ENCODE data around the gene PPM1D.
"Not testable (repeated sequence)": the region's sequence is repeated elsewhere in the genome, so short reads cannot be mapped to it uniquely, and the experiment has no call there.

PPM1D gene

DNA sequence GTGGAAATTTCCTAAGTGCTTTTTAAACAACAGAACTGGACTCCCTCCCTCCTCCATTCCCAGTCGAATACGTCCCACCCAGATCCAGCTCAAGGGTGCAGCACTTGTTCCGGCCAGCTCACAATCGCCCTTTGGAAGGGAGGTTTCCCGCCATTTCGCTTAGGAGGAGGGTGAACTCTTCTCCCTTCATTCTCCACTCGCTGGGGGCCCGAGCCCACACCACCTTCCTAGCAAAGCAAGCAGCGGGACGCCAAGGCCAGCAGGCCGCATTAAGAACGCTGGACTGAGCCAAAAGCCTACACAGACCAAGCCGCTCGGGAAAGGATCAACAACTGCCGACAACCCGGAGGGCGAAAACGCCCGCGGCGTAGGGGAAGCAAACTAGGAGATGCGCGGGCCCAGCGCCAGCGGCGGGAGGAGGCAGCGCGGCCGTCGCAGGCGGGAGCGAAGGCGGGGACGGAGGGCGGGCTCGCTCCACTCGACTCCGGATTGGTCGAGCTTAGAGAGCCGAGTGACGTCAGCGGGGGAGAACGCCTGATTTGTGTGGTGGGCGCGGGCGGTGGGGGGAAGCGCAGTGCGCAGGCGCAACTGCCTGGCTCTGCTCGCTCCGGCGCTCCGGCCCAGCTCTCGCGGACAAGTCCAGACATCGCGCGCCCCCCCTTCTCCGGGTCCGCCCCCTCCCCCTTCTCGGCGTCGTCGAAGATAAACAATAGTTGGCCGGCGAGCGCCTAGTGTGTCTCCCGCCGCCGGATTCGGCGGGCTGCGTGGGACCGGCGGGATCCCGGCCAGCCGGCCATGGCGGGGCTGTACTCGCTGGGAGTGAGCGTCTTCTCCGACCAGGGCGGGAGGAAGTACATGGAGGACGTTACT is at the start of gene PPM1D:
PPM1D (plus strand) TSS at position 574 of the 870 bp plus-strand sequence; CDS start at position 796, 222 bp downstream.
- peak; percentile 99 for DNase-seq

DNA sequence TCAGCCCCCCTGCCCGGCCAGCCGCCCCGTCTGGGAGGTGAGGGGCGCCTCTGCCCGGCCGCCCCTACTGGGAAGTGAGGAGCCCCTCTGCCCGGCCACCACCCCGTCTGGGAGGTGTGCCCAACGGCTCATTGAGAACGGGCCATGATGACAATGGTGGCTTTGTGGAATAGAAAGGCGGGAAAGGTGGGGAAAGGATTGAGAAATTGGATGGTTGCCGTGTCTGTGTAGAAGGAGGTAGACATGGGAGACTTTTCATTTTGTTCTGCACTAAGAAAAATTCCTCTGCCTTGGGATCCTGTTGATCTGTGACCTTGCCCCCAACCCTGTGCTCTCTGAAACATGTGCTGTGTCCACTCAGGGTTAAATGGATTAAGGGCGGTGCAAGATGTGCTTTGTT is 47.7 kb upstream of the PPM1D start:
- not testable (repeated sequence) for DNase-seq

DNA sequence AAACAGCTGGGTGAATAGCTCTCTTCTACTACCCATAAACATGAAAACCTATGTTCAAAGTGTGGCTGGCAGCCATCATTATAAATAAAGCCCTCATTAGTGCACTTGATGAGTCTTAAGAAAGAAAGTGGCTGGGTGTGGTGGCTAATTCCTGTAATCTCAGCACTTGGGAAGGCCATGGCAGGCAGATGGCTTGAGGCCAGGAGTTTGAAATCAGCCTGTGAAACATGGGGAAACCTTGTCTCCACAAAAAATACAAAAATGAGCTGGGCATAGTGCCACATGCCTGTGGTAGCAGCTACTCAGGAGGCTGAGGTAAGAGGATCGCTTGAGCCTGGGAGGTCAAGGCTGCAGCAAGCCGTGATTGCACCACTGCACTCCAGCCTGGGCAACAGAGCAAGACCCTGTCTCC is 45.6 kb upstream of the PPM1D start:
- DNase-seq, result no peak

DNA sequence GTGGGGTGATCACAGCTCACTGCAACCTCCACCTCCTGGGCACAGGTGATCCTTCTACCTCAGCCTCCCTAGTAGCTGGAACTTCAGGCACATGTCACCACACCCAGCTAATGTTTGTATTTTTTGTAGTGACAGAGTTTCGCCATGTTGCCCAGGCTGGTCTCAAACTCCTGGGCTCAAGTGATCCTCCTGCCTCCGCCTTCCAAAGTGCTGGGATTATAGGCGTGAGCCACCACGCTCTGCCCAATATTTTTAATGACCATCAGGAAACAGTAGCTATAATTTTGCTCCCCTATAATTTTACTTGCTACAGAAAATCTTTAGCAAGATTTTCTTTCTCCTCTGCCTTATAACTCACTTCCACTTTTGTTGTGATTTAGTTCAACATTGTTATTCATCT is 44.2 kb upstream of the PPM1D start:
- DNase-seq, result no peak

DNA sequence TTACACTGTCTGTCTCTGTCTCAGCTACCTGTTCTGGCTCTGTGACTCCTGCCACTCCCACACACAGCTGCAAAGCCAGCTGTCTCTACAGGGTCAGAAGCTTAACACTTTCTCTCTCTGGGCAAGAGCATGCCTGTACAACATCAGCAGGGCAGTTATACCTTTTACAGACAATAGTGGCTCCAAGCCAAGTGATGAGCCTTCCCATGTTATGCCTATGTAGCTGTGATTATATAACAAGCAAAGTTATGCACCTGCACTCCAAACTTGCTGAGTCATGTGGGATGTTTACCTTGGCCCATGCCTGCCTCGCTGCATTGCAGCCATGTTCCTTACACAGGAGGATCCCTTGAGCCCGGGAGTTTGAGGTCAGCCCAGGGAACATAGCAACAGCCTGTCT is 42.2 kb upstream of the PPM1D start:
- DNase-seq, result no peak

DNA sequence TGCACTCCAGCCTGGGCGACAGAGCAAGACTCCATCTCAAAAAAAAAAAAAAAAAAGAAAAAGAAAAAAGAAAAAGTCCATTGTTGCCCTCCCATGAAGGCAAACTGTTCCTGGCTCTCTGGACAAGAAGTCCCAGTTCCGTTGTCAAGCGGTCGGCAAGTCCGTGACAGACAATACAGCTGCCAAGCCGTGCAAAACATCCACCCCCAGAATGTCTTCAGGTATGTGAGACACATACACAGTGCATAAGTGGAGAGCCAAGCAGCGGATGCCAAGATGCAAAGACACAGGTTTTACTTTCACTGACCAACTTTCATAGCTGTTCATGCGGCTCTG is 40.4 kb upstream of the PPM1D start:
- no peak for DNase-seq

DNA sequence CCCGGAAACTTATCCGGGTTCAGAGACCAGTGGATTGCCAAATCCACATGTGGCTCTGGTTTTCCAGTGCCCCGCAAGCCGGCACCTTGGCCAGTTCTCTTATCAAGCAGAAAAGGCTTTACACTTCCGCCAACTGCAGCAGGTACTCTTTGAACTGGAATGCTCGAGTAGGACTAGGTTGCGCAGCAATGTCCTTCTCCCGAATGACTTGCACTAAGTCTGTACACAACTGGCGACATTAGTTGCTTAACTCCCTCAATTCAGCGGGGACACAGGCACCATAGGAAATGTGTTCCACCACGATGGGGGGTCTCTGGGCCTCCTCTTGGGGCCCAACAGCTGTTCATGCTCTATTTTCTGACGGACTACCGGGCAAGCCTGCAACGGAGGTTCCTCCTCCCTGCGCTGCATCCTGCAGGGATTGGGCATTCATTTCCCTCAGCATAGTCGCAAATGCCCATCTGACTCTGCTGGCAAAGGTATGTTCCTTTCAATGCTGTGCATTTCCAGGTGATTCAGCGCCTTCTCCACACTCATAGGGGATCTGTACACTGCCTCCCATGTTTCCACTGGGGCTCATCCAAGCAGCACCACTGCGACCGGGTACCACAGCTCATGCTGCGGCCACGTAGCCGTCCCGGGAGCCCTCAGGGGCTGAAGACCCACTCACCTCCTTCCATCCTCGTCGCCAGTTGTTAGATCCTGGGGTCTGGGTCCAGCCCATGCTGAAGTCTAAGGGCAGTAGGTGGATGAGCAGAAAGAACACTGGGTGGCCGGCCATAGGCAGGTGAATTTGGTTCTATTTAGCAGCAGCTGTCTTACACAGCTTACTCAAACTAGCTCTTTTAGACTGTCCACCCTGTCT is 39.8 kb upstream of the PPM1D start:
- DNase-seq, result no peak

DNA sequence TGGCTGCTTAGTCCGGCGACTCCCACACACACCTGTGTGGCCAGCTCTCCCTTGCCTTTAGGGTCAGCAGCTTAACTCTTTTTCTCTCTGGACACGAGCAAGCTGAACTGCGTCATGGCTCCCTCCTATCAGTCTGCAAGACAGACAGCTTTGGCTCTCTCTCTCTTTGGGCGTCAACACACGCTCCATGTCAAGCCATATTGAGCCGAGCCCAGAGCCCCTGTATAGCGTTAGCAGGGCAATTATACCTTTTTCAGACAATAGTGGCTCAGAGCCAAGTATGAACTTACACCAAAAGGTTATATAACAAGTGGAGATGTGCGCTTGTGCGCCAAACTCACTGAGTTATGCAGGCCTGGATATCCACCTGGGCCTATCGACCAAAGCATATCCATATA is 39.1 kb upstream of the PPM1D start:
- no peak for DNase-seq

DNA sequence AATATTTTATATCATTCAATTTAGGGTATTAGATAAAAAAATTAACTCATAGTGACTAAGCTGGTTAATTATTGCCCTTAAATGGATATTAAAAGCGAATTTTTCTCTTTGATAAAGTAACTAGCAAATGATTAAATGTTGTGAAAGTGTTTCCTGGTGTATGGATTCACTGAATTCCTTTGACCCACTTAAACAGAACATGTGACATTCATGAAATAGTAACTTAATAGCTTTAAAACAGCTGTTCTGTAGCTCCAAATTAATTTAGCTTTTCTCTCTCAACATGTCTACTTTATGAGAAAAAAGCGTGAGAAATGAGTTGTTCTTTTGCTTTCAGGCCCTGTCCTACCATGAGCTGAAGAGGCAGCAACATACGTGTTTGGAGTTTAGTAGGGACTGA is 37.6 kb upstream of the PPM1D start:
- DNase-seq, result no peak

- DNase-seq, result no peak
Observed at GRCh38 chr17:60563743-60564142, 36.2 kb upstream of the PPM1D start.

- DNase-seq, result no peak
Observed at GRCh38 chr17:60565233-60565632, 34.8 kb upstream of the PPM1D start.

GRCh38 chr17:60573236-60574051 is 26.5 kb upstream of the PPM1D start:
- DNase-seq, result no peak

GRCh38 chr17:60577147-60577915 is 22.7 kb upstream of the PPM1D start:
- DNase-seq, result peak; percentile 47

DNA sequence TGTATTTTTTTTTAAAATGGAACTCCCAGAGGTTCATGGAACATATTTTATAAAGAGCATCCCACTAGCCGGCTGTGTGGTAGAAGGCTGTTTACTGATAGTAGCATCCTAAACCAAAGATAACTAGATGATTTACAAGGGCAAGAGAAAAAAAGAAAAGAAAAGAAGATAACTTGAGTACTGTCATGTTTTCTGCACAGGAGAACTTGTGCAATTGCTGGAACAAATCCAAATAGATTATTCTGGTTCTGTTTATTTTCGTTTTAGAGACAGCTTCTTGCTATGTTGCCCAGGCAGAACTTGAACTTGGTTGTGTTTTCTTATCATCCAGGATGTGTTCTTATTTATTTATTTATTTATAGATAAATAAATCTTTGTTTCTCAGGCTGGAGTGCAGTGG is 20.9 kb upstream of the PPM1D start:
- no peak for DNase-seq

DNA sequence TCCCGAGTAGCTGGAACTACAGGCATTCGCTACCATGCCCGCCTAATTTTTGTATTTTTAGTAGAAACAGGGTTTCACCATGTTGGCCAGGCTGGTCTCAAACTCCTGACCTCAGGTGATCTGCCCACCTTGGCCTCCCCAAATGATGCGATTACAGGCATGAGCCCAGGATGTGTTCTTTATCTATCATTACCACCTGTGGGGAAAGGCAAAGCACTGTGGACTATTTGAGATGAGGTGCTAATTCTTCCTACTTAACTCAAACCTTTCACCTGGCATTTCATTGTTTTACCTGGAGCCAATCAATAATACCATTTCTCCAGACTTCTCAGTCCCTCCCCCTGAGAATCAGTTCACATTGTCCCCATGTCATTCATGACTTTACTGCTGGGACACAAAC is 20.4 kb upstream of the PPM1D start:
- DNase-seq, result no peak

- no peak for DNase-seq
Observed at GRCh38 chr17:60583008-60583407, 17.0 kb upstream of the PPM1D start.

DNA sequence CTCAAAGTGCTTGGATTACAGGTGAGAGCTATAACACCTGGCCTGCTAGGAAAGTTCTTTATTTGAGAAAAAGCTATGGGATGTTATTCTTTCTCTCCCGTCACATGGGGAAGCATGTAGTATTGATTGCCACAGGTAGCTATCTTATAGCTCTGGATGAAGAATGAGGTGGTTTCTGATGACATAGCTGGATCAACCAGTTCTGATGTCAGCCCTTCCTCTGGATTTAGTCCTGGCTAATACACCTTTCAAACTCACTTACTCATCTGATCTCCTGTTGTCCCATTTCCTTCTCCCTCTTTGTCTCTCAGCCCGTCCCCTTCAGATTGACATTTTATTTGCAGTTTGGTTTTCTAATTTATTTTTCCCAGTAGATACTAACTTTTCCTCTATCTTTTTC is 14.1 kb upstream of the PPM1D start:
- no peak for DNase-seq

GRCh38 chr17:60586288-60586974 is 13.6 kb upstream of the PPM1D start:
- DNase-seq, result no peak

DNA sequence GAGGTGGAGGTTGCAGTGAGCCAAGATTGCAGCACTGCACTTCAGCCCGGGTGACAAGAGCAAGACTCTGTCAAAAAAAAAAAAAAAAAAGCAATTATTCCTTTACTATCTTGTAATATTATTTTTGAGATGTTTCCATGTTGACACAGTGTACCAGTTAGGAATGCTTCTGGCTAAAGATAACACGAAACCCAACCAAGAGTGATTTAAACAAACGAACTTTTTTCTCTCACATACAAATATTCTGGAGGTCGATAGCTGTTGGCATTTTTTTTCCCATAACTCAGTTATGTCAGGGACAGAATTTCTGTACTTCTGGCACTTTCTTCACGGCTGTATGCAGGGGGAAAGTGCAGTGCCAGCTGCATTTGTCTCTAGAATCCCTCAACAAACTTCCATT is 9.9 kb upstream of the PPM1D start:
- no peak for DNase-seq

GRCh38 chr17:60592750-60593149 is 7.2 kb upstream of the PPM1D start:
- DNase-seq, result no peak

DNA sequence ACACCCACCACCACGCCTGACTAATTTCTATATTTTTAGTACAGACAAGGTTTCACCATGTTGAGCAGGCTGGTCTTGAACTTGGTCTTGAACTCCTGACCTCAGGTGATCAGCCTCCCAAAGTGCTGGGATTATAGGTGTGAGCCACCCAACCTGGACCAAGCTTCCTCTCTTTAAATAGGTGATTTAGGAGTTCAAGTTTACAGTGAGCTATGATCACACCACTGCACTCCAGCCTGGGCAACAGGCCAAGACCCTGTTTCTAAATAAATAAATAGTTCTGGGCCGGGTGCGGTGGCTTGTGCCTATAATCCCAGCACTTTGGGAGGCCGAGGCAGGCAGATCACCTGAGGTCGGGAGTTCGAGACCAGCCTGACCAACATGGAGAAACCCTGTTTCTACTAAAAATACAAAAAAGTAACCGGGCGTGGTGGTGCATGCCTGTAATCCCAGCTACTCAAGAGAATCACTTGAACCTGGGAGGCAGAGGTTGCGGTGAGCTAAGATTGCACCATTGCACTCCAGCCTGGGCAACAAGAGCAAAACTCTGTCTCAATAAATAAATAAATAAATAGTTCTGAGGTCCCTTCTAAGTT is 6.5 kb upstream of the PPM1D start:
- DNase-seq, result not testable (repeated sequence)

All from right forelimb (tissue), 1 donor.